ENCODE measurements around the gene PI4KB.

PI4KB gene

DNA sequence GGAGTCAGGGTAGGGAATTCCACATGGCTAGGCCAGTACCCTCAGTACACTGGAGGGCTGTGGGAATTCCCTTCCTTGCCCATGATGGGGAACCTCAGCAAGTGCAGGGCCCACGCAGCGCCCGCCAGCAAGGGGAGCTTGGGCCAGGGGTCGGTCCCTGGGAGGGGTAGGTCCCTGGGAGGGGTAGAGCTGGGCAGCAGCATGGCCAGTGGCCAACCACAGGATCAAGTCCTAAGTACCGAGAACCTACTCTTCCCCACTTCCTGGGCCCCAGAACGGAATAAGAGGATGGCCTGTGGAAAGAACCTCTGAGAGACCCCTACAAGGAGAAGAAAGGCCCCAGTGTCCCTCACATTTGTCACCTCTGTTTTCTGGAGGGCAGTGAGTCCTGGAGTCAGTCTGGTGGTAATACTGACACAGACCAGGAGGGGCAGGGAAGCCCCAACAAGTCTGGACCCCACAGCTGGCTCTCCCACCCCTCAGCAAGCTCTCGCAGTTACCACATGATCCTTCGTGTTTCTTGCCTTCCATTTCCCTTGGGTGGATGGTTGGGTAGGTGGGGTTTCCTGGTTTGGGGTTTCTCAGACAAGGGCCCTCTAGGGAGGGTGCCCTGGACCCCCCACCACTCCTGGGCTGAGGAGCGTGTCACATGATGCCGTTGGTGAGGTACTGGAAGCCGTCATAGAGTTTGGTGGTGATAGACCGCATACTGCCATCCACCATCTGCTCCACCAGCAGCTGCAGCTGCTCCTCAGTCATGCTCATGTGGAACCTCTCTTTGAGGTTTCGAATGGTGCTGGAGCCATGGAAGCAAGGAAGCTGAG lies 34.8 kb downstream of the PI4KB start:
- TF ChIP-seq ISL1 (CRISPR knock-in tag; IDR thresholded peaks at IDR 0.05) (no peak), ZC3H10 (CRISPR knock-in tag; IDR thresholded peaks at IDR 0.05) (0 out of 2 replicates have a peak, but pooled peaks have one; percentile 21), TCF4 (CRISPR knock-in tag; IDR thresholded peaks at IDR 0.05; ENCODE audit: borderline replicate concordance) (no peak), ESRRG (CRISPR knock-in tag; IDR thresholded peaks at IDR 0.05) (no peak)
- peak; percentile 13; the same call in 2 of the 3 replicates for ATAC-seq

DNA sequence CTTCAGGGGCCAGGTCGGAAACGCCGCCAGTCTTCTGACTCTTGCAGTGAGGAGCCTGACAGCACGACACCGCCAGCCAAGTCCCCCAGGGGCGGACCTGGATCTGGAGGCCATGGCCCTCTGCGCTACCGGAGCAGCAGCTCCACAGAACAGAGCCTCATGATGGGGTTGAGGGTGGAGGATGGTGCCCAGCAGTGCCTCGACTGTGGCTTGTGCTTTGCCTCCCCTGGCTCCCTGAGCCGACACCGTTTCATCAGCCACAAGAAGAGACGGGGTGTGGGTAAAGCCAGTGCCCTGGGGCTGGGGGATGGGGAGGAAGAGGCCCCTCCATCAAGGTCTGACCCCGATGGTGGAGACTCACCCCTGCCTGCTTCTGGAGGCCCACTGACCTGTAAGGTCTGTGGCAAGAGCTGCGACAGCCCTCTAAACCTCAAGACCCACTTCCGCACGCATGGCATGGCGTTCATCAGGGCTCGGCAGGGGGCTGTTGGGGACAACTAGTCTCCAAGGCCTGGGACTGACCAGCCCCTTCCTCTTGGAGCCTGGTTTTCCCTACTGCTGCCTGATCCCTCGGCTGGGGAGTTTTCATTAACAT lies 36.4 kb downstream of the PI4KB start:
- no peak for ATAC-seq
- TF ChIP-seq ZFP3 (CRISPR knock-in tag; IDR thresholded peaks at IDR 0.05) (no peak), CSDC2 (CRISPR knock-in tag; IDR thresholded peaks at IDR 0.05) (no peak), OSR1 (CRISPR knock-in tag; IDR thresholded peaks at IDR 0.05) (no peak), GLIS3 (CRISPR knock-in tag; IDR thresholded peaks at IDR 0.05) (no peak), ISL1 (CRISPR knock-in tag; IDR thresholded peaks at IDR 0.05) (no peak), SNAI2 (CRISPR knock-in tag; IDR thresholded peaks at IDR 0.05) (no peak), BACH2 (CRISPR knock-in tag; IDR thresholded peaks at IDR 0.05; ENCODE audit: borderline replicate concordance) (no peak), ZNF8 (CRISPR knock-in tag; IDR thresholded peaks at IDR 0.05) (no peak), PPARA (CRISPR knock-in tag; IDR thresholded peaks at IDR 0.05; ENCODE audit: borderline replicate concordance) (no peak), RARB (CRISPR knock-in tag; IDR thresholded peaks at IDR 0.05) (no peak), ZNF565 (CRISPR knock-in tag; conservative IDR thresholded peaks at IDR 0.05; ENCODE audit: low read depth) (no peak), ARNTL (CRISPR knock-in tag; IDR thresholded peaks at IDR 0.05; ENCODE audit: borderline replicate concordance, low read depth) (no peak), ESRRG (CRISPR knock-in tag; IDR thresholded peaks at IDR 0.05) (no peak), TCF4 (CRISPR knock-in tag; IDR thresholded peaks at IDR 0.05; ENCODE audit: borderline replicate concordance) (no peak), ZNF70 (CRISPR knock-in tag; IDR thresholded peaks at IDR 0.05) (no peak)
- TF ChIP-seq, protein P1, sequence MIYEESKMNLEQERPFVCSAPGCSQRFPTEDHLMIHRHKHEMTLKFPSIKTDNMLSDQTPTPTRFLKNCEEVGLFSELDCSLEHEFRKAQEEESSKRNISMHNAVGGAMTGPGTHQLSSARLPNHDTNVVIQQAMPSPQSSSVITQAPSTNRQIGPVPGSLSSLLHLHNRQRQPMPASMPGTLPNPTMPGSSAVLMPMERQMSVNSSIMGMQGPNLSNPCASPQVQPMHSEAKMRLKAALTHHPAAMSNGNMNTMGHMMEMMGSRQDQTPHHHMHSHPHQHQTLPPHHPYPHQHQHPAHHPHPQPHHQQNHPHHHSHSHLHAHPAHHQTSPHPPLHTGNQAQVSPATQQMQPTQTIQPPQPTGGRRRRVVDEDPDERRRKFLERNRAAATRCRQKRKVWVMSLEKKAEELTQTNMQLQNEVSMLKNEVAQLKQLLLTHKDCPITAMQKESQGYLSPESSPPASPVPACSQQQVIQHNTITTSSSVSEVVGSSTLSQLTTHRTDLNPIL (CRISPR knock-in tag; IDR thresholded peaks at IDR 0.05; ENCODE audit: low read depth), result no peak
- TF ChIP-seq, protein P2, sequence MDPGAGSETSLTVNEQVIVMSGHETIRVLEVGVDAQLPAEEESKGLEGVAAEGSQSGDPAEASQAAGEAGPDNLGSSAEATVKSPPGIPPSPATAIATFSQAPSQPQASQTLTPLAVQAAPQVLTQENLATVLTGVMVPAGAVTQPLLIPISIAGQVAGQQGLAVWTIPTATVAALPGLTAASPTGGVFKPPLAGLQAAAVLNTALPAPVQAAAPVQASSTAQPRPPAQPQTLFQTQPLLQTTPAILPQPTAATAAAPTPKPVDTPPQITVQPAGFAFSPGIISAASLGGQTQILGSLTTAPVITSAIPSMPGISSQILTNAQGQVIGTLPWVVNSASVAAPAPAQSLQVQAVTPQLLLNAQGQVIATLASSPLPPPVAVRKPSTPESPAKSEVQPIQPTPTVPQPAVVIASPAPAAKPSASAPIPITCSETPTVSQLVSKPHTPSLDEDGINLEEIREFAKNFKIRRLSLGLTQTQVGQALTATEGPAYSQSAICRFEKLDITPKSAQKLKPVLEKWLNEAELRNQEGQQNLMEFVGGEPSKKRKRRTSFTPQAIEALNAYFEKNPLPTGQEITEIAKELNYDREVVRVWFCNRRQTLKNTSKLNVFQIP (CRISPR knock-in tag; IDR thresholded peaks at IDR 0.05; ENCODE audit: borderline replicate concordance, low read depth), result no peak
- TF ChIP-seq, protein P3, sequence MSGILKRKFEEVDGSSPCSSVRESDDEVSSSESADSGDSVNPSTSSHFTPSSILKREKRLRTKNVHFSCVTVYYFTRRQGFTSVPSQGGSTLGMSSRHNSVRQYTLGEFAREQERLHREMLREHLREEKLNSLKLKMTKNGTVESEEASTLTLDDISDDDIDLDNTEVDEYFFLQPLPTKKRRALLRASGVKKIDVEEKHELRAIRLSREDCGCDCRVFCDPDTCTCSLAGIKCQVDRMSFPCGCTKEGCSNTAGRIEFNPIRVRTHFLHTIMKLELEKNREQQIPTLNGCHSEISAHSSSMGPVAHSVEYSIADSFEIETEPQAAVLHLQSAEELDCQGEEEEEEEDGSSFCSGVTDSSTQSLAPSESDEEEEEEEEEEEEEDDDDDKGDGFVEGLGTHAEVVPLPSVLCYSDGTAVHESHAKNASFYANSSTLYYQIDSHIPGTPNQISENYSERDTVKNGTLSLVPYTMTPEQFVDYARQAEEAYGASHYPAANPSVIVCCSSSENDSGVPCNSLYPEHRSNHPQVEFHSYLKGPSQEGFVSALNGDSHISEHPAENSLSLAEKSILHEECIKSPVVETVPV (CRISPR knock-in tag; IDR thresholded peaks at IDR 0.05), result no peak
- TF ChIP-seq, protein P4, sequence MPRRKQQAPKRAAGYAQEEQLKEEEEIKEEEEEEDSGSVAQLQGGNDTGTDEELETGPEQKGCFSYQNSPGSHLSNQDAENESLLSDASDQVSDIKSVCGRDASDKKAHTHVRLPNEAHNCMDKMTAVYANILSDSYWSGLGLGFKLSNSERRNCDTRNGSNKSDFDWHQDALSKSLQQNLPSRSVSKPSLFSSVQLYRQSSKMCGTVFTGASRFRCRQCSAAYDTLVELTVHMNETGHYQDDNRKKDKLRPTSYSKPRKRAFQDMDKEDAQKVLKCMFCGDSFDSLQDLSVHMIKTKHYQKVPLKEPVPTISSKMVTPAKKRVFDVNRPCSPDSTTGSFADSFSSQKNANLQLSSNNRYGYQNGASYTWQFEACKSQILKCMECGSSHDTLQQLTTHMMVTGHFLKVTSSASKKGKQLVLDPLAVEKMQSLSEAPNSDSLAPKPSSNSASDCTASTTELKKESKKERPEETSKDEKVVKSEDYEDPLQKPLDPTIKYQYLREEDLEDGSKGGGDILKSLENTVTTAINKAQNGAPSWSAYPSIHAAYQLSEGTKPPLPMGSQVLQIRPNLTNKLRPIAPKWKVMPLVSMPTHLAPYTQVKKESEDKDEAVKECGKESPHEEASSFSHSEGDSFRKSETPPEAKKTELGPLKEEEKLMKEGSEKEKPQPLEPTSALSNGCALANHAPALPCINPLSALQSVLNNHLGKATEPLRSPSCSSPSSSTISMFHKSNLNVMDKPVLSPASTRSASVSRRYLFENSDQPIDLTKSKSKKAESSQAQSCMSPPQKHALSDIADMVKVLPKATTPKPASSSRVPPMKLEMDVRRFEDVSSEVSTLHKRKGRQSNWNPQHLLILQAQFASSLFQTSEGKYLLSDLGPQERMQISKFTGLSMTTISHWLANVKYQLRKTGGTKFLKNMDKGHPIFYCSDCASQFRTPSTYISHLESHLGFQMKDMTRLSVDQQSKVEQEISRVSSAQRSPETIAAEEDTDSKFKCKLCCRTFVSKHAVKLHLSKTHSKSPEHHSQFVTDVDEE (CRISPR knock-in tag; IDR thresholded peaks at IDR 0.05), result no peak
- TF ChIP-seq, protein P5, sequence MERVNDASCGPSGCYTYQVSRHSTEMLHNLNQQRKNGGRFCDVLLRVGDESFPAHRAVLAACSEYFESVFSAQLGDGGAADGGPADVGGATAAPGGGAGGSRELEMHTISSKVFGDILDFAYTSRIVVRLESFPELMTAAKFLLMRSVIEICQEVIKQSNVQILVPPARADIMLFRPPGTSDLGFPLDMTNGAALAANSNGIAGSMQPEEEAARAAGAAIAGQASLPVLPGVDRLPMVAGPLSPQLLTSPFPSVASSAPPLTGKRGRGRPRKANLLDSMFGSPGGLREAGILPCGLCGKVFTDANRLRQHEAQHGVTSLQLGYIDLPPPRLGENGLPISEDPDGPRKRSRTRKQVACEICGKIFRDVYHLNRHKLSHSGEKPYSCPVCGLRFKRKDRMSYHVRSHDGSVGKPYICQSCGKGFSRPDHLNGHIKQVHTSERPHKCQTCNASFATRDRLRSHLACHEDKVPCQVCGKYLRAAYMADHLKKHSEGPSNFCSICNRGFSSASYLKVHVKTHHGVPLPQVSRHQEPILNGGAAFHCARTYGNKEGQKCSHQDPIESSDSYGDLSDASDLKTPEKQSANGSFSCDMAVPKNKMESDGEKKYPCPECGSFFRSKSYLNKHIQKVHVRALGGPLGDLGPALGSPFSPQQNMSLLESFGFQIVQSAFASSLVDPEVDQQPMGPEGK (CRISPR knock-in tag; IDR thresholded peaks at IDR 0.05; ENCODE audit: borderline replicate concordance), result no peak
